Natural killer cell (primary cell): ENCODE measurements around the gene IL11. TPM values are rescaled to one million over a fixed set of nuclear protein-coding genes. Genes with fewer than 3 reads are reported as not detected.

Experiments
- ATAC-seq, 3 donors: fragments of 150-1000 bp in 2 of 3; fragments of 200-7000 bp in 1 of 3; cut with Tn5 transposase; 1 replicate in 1 of 3; 2 replicates in 2 of 3; pipeline ENCODE4 v1.10.0; 2021; ENCODE audit warnings: mild to moderate bottlenecking in 2 of 3, moderate library complexity in 2 of 3
- DNase-seq, 2 donors: peaks; one replicate each; pipeline versions ENCODE4 v3.0.0 to v3.0.0-alpha.2; 2013 to 2021; ENCODE audit warnings: mixed read lengths in 1 of 2
- H3K27ac ChIP-seq: one replicate; pipeline ENCODE4 v1.5.1; 2013; ENCODE audit warnings: mild to moderate bottlenecking, low read length
- H3K27me3 ChIP-seq: one replicate; pipeline ENCODE4 v1.6.1; 2013; ENCODE audit warnings: low read length; ENCODE audit not compliant: control insufficient read depth, insufficient read depth
- H3K36me3 ChIP-seq: one replicate; pipeline ENCODE4 v1.6.1; 2013; ENCODE audit warnings: low read length; ENCODE audit not compliant: control insufficient read depth, insufficient read depth
- H3K4me1 ChIP-seq: one replicate; pipeline ENCODE4 v1.6.1; 2013; ENCODE audit warnings: low read length; ENCODE audit not compliant: control insufficient read depth, insufficient read depth
- H3K4me3 ChIP-seq: one replicate; pipeline ENCODE4 v1.5.1; 2013; ENCODE audit warnings: low read length
- H3K9me3 ChIP-seq: one replicate; pipeline ENCODE4 v1.6.1; 2013; ENCODE audit warnings: low read length; ENCODE audit not compliant: control insufficient read depth, insufficient read depth
- H3K27ac Mint-ChIP-seq, 2 donors: one replicate each; pipeline ENCODE4 v1.8.0; 2022; ENCODE audit warnings: mild to moderate bottlenecking in 2 of 2, mixed read lengths in 2 of 2, moderate library complexity in 1 of 2
- H3K27me3 Mint-ChIP-seq, 2 donors: one replicate each; pipeline ENCODE4 v1.8.0; 2022; ENCODE audit warnings: low read depth in 2 of 2, mixed read lengths in 2 of 2
- H3K36me3 Mint-ChIP-seq: one replicate; pipeline ENCODE4 v1.8.0; 2022; ENCODE audit warnings: mixed read lengths
- H3K4me1 Mint-ChIP-seq, 2 donors: one replicate each; pipeline ENCODE4 v1.8.0; 2022; ENCODE audit warnings: mixed read lengths in 2 of 2
- H3K4me3 Mint-ChIP-seq: one replicate; pipeline ENCODE4 v1.8.0; 2022; ENCODE audit warnings: mild to moderate bottlenecking, moderate library complexity, mixed read lengths
- H3K9me3 Mint-ChIP-seq, 2 donors: one replicate each; pipeline ENCODE4 v1.8.0; 2022; ENCODE audit warnings: mixed read lengths in 2 of 2
- CTCF ChIP-seq: fragments of 200-600 bp; IDR thresholded peaks from one replicate; pipeline ENCODE4 v1.8.0; 2022; ENCODE audit warnings: antibody characterized with exemption
- WGBS: methylation state at CpG from one replicate; pipeline ENCODE4 v1.1.7; 2013; ENCODE audit warnings: missing lambda C conversion rate; ENCODE audit not compliant: insufficient coverage; 5-methylcytosine and 5-hydroxymethylcytosine counted together
- intact Hi-C: fragments of 100-400 bp; cut with micrococcal nuclease; formaldehyde crosslinking; loops from one replicate; pipeline ENCODE4 v1.14.2; 2022
- total RNA-seq, 4 donors: library from RNA; stranded (reverse); fragments of 120-200 nt in 1 of 4; gene quantifications; one replicate each; pipeline versions ENCODE4 v1.2.3 to v1.2.4, GENCODE V29; 2013 to 2022

The IL11 gene
- total RNA-seq, 3 donors from 2014 or later (not counting 1 experiment from before 2014, with no cell fraction given): 0.14 to 0.35 (median 0.27) TPM

GRCh38 chr19:55368701-55369563 is 1.3 kb downstream of the IL11 start:
- H3K9me3 Mint-ChIP-seq: no peaks in the 10 kb centered on the region
- H3K27me3 Mint-ChIP-seq: peaks cover 23 to 32% of the 10 kb centered on the region in 2 donors
- H3K9me3 ChIP-seq: no peaks in the 10 kb centered on the region
- peak; percentile 21 to 50 (median 46) for ATAC-seq
- H3K4me1 Mint-ChIP-seq: peaks cover 0 to 6% of the 10 kb centered on the region in 2 donors
- WGBS: 16% methylated on average over 54 of the region's 54 CpGs
- H3K36me3 Mint-ChIP-seq: no peaks in the 10 kb centered on the region
- no peak overlapping the region for H3K4me3 Mint-ChIP-seq
- H3K36me3 ChIP-seq: no peaks in the 10 kb centered on the region
- TF ChIP-seq CTCF: no peak
- no peak overlapping the region for H3K27ac ChIP-seq
- intact Hi-C loops: no loop called here
- DNase-seq: no peak
- H3K27ac Mint-ChIP-seq: no peak overlapping the region
- peaks cover 14% of the 10 kb centered on the region for H3K4me1 ChIP-seq
- peaks cover 33% of the 10 kb centered on the region for H3K27me3 ChIP-seq
- H3K4me3 ChIP-seq: no peak overlapping the region

- no peak for TF ChIP-seq CTCF
- H3K4me3 Mint-ChIP-seq: no peak overlapping the region
- ATAC-seq (no peak), DNase-seq (no peak)
- no peak overlapping the region for H3K27ac ChIP-seq
- H3K9me3 ChIP-seq: no peaks in the 10 kb centered on the region
- WGBS: 95% methylated on average over 16 of the region's 16 CpGs
- no peaks in the 10 kb centered on the region for H3K36me3 Mint-ChIP-seq
- peaks cover 18 to 27% of the 10 kb centered on the region in 2 donors for H3K27me3 Mint-ChIP-seq
- no peak overlapping the region for H3K4me3 ChIP-seq
- H3K4me1 Mint-ChIP-seq: peaks cover 0 to 6% of the 10 kb centered on the region in 2 donors
- no peaks in the 10 kb centered on the region for H3K36me3 ChIP-seq
- H3K27ac Mint-ChIP-seq: no peak overlapping the region
- intact Hi-C loops: no loop called here
- peaks cover 31% of the 10 kb centered on the region for H3K27me3 ChIP-seq
- peaks cover 14% of the 10 kb centered on the region for H3K4me1 ChIP-seq
- no peaks in the 10 kb centered on the region for H3K9me3 Mint-ChIP-seq
Measured at GRCh38 chr19:55368106-55368505, 2.2 kb downstream of the IL11 start.

GRCh38 chr19:55366790-55367189 is 3.5 kb downstream of the IL11 start:
- Histone ChIP-seq H3K36me3 (no peaks in the 10 kb centered on the region), H3K9me3 (no peaks in the 10 kb centered on the region), H3K27ac (no peak overlapping the region), H3K4me1 (peaks cover 14% of the 10 kb centered on the region), H3K4me3 (no peak overlapping the region), H3K27me3 (peaks cover 21% of the 10 kb centered on the region)
- 85% methylated on average over 1 of the region's 3 CpGs for WGBS
- no peaks in the 10 kb centered on the region for H3K9me3 Mint-ChIP-seq
- H3K4me3 Mint-ChIP-seq: no peak overlapping the region
- H3K36me3 Mint-ChIP-seq: no peaks in the 10 kb centered on the region
- ATAC-seq (no peak), DNase-seq (no peak)
- TF ChIP-seq CTCF: no peak
- intact Hi-C loops: no loop called here
- peaks cover 0 to 6% of the 10 kb centered on the region in 2 donors for H3K4me1 Mint-ChIP-seq
- H3K27ac Mint-ChIP-seq: no peak overlapping the region
- peaks cover 11 to 21% of the 10 kb centered on the region in 2 donors for H3K27me3 Mint-ChIP-seq
